AG04450 (cell line): ENCODE measurements around the gene CALML5. TPM values are rescaled to one million over a fixed set of nuclear protein-coding genes. Genes with fewer than 3 reads are reported as not detected.

Source experiments
- CTCF ChIA-PET: fragments of 300-600, 350-600 bp; formaldehyde crosslinking; extraction: SDS; loops from one replicate; lab custom pipeline; 2022; ENCODE audit warnings: antibody characterized with exemption, inconsistent platforms; lab: Charles Lee
- POLR2A ChIA-PET: fragments of 350-600 bp; formaldehyde crosslinking; extraction: SDS; loops from one replicate; lab custom pipeline; 2021; ENCODE audit warnings: antibody characterized with exemption, inconsistent platforms; lab: Yijun Ruan, JAX
- DNase-seq: peaks from one replicate; pipeline ENCODE4 v3.0.0-alpha.2; 2011; ENCODE audit warnings: low read depth, low spot score
- H3K27ac ChIP-seq: one replicate; pipeline ENCODE4 v1.5.1; 2012; ENCODE audit warnings: low read depth, low read length, control low read depth
- H3K27me3 ChIP-seq: one replicate; pipeline ENCODE4 v1.6.0; 2012; ENCODE audit warnings: low read length; ENCODE audit not compliant: control insufficient read depth, insufficient read depth
- H3K4me3 ChIP-seq: 2 replicates; pipeline ENCODE4 v1.5.1; 2011; ENCODE audit warnings: mild to moderate bottlenecking, low read depth, low read length, control low read depth
- H3K9me3 ChIP-seq: 2 replicates; pipeline ENCODE4 v1.5.1; 2012; ENCODE audit warnings: low read length; ENCODE audit not compliant: control insufficient read depth, insufficient read depth
- polyA plus RNA-seq: library from polyadenylated mRNA; depleted of rRNA; stranded (reverse); fragments of >200 nt; gene quantifications from 2 replicates; pipeline ENCODE4 v1.2.3, GENCODE V29; 2011
- TF ChIP-seq, protein P1 (sequence below): IDR thresholded peaks from 2 replicates; pipeline ENCODE4 v1.5.1; 2011; ENCODE audit warnings: low read depth, low read length, control low read depth, inconsistent platforms

Gene CALML5
- polyA plus RNA-seq, 1 experiment = not detected

GRCh38 chr10:5467207-5467535 is 32.2 kb downstream of the CALML5 start:
- DNase-seq = no peak
- ChIA-PET POLR2A (interaction anchor here (1.1 kb wide), 1 partner anchor 82 kb away, joined by 3 read pairs; no protein-coding TSS in a partner anchor), CTCF (interaction anchor here (1.2 kb wide), 1 partner anchor 25 kb away, joined by 5 read pairs; no protein-coding TSS in a partner anchor)
- H3K9me3 ChIP-seq = peaks cover 9% of the 10 kb centered on the region
- no peak overlapping the region for H3K4me3 ChIP-seq
- TF ChIP-seq, protein P1, sequence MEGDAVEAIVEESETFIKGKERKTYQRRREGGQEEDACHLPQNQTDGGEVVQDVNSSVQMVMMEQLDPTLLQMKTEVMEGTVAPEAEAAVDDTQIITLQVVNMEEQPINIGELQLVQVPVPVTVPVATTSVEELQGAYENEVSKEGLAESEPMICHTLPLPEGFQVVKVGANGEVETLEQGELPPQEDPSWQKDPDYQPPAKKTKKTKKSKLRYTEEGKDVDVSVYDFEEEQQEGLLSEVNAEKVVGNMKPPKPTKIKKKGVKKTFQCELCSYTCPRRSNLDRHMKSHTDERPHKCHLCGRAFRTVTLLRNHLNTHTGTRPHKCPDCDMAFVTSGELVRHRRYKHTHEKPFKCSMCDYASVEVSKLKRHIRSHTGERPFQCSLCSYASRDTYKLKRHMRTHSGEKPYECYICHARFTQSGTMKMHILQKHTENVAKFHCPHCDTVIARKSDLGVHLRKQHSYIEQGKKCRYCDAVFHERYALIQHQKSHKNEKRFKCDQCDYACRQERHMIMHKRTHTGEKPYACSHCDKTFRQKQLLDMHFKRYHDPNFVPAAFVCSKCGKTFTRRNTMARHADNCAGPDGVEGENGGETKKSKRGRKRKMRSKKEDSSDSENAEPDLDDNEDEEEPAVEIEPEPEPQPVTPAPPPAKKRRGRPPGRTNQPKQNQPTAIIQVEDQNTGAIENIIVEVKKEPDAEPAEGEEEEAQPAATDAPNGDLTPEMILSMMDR = no peak
- no peaks in the 10 kb centered on the region for H3K27me3 ChIP-seq
- no peak overlapping the region for H3K27ac ChIP-seq

DNA sequence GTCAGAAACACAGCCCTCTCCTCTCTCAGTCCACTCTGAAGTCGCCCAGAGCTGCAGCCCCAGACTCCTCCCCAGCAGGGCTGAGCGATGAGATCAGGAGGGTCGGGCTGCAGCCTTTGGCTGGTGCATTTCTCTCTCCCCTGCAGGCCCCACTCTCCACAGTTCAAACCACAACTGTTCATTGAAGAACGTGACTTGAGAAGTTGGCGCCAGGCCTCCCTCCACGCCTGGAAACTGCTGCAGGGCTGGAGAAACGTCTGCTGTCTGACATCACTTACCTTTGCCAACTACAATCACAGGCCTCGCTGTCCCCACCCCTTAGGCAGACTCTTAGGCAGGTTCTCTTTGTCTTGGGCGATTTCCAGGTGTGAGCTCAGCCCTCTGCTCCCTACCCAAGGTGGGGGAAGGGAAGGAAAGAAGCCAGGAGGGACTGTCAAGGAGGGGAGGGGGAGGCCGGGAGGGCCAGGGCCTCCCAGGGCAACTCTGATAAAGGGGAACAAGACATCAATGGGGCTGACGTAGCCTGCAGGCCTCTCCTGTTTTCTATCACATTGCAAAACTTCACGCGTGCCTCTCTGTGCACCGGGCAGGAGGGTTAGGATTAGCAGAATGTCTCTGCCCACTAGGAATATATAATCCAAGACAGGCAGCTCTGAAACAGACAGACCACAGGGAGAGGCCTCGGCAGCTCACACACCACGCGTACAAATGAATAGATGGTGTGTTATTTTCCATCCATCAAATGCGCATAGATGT is 32.7 kb downstream of the CALML5 start:
- no peaks in the 10 kb centered on the region for H3K27me3 ChIP-seq
- POLR2A ChIA-PET = interaction anchor here (0.9 to 1.1 kb wide), 2 partner anchors 20 to 82 kb away, joined by 3 read pairs; no protein-coding TSS in a partner anchor
- H3K9me3 ChIP-seq = peaks cover 9% of the 10 kb centered on the region
- H3K27ac ChIP-seq = peak overlapping the region; percentile 39
- CTCF ChIA-PET = interaction anchor here (0.6 to 1.2 kb wide), 2 partner anchors 24 to 68 kb away, joined by 5 to 6 read pairs; no protein-coding TSS in a partner anchor
- peak; percentile 68 for DNase-seq
- H3K4me3 ChIP-seq = no peak overlapping the region
- TF ChIP-seq, protein P1 = no peak

DNA sequence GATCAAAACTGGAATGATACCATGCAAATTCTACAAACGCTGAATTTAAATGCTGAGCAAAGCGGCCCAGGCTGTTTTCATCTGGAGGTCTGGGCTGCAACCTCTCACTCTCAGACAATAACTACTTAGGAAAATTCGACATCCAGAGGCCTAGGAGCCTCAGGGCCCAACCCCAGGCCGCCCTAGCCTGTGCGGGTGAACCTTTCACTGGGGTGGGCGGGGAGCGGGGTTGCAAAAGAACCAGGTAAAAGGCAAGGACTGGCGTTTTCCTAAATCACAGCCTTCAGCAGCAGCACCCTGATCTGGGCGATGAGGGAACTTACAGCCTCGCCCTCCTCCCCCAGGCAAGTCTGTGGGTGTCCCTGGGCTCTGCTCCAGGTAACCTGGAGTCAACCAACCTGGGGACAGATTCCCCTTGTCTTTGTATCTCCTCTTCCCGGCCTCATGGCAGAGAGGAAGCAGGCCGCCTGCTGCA is 33.4 kb downstream of the CALML5 start:
- H3K9me3 ChIP-seq = peaks cover 9% of the 10 kb centered on the region
- no peak overlapping the region for H3K27ac ChIP-seq
- TF ChIP-seq, protein P1 = no peak
- CTCF ChIA-PET = interaction anchor here (0.6 kb wide), 1 partner anchor 68 kb away, joined by 6 read pairs; no protein-coding TSS in a partner anchor
- DNase-seq = no peak
- no peaks in the 10 kb centered on the region for H3K27me3 ChIP-seq
- no peak overlapping the region for H3K4me3 ChIP-seq
- POLR2A ChIA-PET = interaction anchor here (0.9 kb wide), 1 partner anchor 20 kb away, joined by 3 read pairs; no protein-coding TSS in a partner anchor

DNA sequence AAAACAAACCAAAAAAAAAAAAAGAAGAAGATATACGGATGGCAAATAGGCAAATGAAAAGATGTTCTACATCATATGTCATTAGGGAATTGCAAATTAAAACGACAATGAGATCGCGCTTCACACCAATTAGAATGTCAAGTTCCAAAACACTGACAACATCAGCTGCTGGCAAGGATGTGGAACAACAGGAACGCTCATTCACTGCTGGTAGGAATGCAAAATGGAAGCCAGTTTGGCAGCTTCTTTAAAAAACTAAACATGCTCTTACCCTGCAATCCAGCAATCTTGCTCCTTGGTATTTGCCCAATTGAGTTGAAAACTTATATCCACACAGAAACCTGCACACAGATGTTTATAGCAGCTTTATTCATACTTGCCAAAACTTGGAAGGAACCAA is 34.8 kb downstream of the CALML5 start:
- Histone ChIP-seq H3K4me3 (no peak overlapping the region), H3K9me3 (peaks cover 9% of the 10 kb centered on the region), H3K27ac (no peak overlapping the region), H3K27me3 (no peaks in the 10 kb centered on the region)
- no peak for DNase-seq
- CTCF ChIA-PET = interaction anchor here (2.7 kb wide), 1 partner anchor 158 kb away, joined by 13 read pairs; no protein-coding TSS in a partner anchor
- POLR2A ChIA-PET = no interaction called here
- TF ChIP-seq, protein P1 = no peak
